HCT116 (cell line): ENCODE data around the gene SUOX. TPM values are rescaled to one million over a fixed set of nuclear protein-coding genes. Genes with fewer than 3 reads are reported as not detected.

Source experiments
- ATAC-seq: fragments of 200-7000 bp; cut with Tn5 transposase; 2 replicates; pipeline ENCODE4 v1.9.1; 2020; ENCODE audit warnings: mild to moderate bottlenecking, moderate library complexity
- BruUV-seq: library from RNA; stranded (reverse); fragments of 400-500 nt; replicated peaks from 2 replicates; lab custom pipeline; 2021; lab: Mats Ljungman, UMichigan
- CTCF ChIA-PET: fragments of 300-600 bp; sonication (Branson Sonifier 250); formaldehyde crosslinking; loops from one replicate; lab custom pipeline; 2021; ENCODE audit warnings: antibody characterized with exemption; lab: Charles Lee
- POLR2A ChIA-PET: fragments of 300-600, 350-600 bp; sonication (Branson Sonifier 250); formaldehyde crosslinking; loops from one replicate; lab custom pipeline; 2021; ENCODE audit warnings: antibody characterized with exemption; lab: Charles Lee
- RAD21 ChIA-PET, 2 experiments: fragments of 300-600 bp; sonication (Branson Sonifier 250); formaldehyde crosslinking; loops; one replicate each; lab custom pipeline; 2023; ENCODE audit warnings: low total read pairs in 2 of 2; ENCODE audit not compliant: uncharacterized antibody in 2 of 2, unreplicated experiment in 2 of 2, low non-redundant PET in 1 of 2; lab: Charles Lee
- DNase-seq: peaks from one replicate; pipeline ENCODE4 v3.0.0-alpha.2; 2010; ENCODE audit warnings: low read depth, low spot score
- H2AFZ ChIP-seq: fragments of 200-600 bp; shearing (Covaris generic), sonication (generic); 2 replicates; pipeline ENCODE4 v1.6.1; 2017; ENCODE audit warnings: low read depth, mixed run types, mixed read lengths, antibody characterized with exemption, low read length; ENCODE audit not compliant: poor library complexity, severe bottlenecking
- H3K27ac ChIP-seq: 2 replicates; pipeline ENCODE4 v1.5.1; 2012; ENCODE audit warnings: low read depth, low read length
- H3K27me3 ChIP-seq: fragments of 200-600 bp; sonication (generic); 2 replicates; pipeline ENCODE4 v1.6.1; 2016; ENCODE audit warnings: mixed run types, low read length, mixed read lengths; ENCODE audit not compliant: insufficient read depth
- H3K36me3 ChIP-seq, 2 experiments: fragments of 200-500 bp in 1 of 2; fragments of 200-600 bp in 1 of 2; sonication (Bioruptor generic) in 1 of 2; sonication (generic) in 1 of 2; 2 replicates each; pipeline versions ENCODE4 v1.5.1 to v1.6.1; 2014 to 2016; ENCODE audit warnings: low read length in 2 of 2, inconsistent platforms in 1 of 2, mixed read lengths in 1 of 2, mixed run types in 1 of 2; ENCODE audit not compliant: insufficient read depth in 2 of 2, control insufficient read depth in 1 of 2
- H3K4me1 ChIP-seq, 2 experiments: fragments of 200-600 bp in 1 of 2; sonication (generic) in 1 of 2; 2 replicates each; pipeline versions ENCODE4 v1.5.1 to v1.6.1; 2012 to 2017; ENCODE audit warnings: low read length in 2 of 2, inconsistent platforms in 1 of 2, mild to moderate bottlenecking in 1 of 2, mixed read lengths in 1 of 2, mixed run types in 1 of 2, moderate library complexity in 1 of 2; ENCODE audit not compliant: insufficient read depth in 2 of 2, control insufficient read depth in 1 of 2
- H3K4me2 ChIP-seq: fragments of 200-600 bp; sonication (generic); 2 replicates; pipeline ENCODE4 v1.6.1; 2017; ENCODE audit warnings: mixed run types, low read length, mixed read lengths
- H3K4me3 ChIP-seq, 2 experiments: fragments of 200-600 bp in 1 of 2; sonication (generic) in 1 of 2; replicated peaks in 1 of 2; 2 replicates each; pipeline ENCODE4 v1.5.1; 2011 to 2016; ENCODE audit warnings: low read length in 2 of 2, control low read depth in 1 of 2, low read depth in 1 of 2, mild to moderate bottlenecking in 1 of 2, mixed read lengths in 1 of 2, mixed run types in 1 of 2
- H3K79me2 ChIP-seq: fragments of 200-600 bp; sonication (generic); 2 replicates; pipeline ENCODE4 v1.6.1; 2017; ENCODE audit warnings: mild to moderate bottlenecking, mixed run types, low read length, moderate library complexity, mixed read lengths; ENCODE audit not compliant: insufficient read depth
- H3K9ac ChIP-seq: fragments of 200-600 bp; sonication (generic); 2 replicates; pipeline ENCODE4 v1.6.1; 2016; ENCODE audit warnings: low read length, mixed read lengths
- H3K9me2 ChIP-seq: fragments of 200-600 bp; sonication (generic), shearing (Covaris generic); 2 replicates; pipeline ENCODE4 v1.6.1; 2017; ENCODE audit warnings: mixed run types, mild to moderate bottlenecking, moderate library complexity; ENCODE audit not compliant: insufficient read depth
- H3K9me3 ChIP-seq, 2 experiments: fragments of 200-500 bp in 1 of 2; fragments of 200-600 bp in 1 of 2; sonication (Bioruptor generic) in 1 of 2; sonication (generic) in 1 of 2; 2 replicates each; pipeline ENCODE4 v1.6.1; 2014 to 2017; ENCODE audit warnings: low read length in 2 of 2, mixed read lengths in 2 of 2, inconsistent platforms in 1 of 2, low read depth in 1 of 2, mild to moderate bottlenecking in 1 of 2, mixed run types in 1 of 2, moderate library complexity in 1 of 2; ENCODE audit not compliant: control insufficient read depth in 1 of 2, insufficient read depth in 1 of 2
- H4K20me1 ChIP-seq: fragments of 200-600 bp; sonication (generic), shearing (Covaris generic); 2 replicates; pipeline ENCODE4 v1.6.1; 2017; ENCODE audit warnings: mixed run types, mild to moderate bottlenecking, moderate library complexity; ENCODE audit not compliant: insufficient read depth
- EZH2phosphoT487 ChIP-seq: fragments of 200-600 bp; IDR thresholded peaks from 2 replicates; pipeline ENCODE4 v1.6.1; 2018; ENCODE audit warnings: antibody characterized with exemption, borderline replicate concordance
- JUND ChIP-seq: IDR thresholded peaks from 2 replicates; pipeline ENCODE4 v1.6.1; 2012
- POLR2AphosphoS5 ChIP-seq: IDR thresholded peaks from 2 replicates; pipeline ENCODE4 v1.6.1; 2011; ENCODE audit warnings: mild to moderate bottlenecking, low read depth, low read length, moderate library complexity
- SIN3A ChIP-seq: IDR thresholded peaks from 2 replicates; pipeline ENCODE4 v1.6.1; 2012; ENCODE audit warnings: low read depth
- SP1 ChIP-seq: IDR thresholded peaks from 2 replicates; pipeline ENCODE4 v1.6.1; 2012; ENCODE audit warnings: low read depth
- SRF ChIP-seq: IDR thresholded peaks from 2 replicates; pipeline ENCODE4 v1.6.1; 2012; ENCODE audit warnings: low read depth
- YY1 ChIP-seq: IDR thresholded peaks from 2 replicates; pipeline ENCODE4 v1.6.1; 2011; ENCODE audit warnings: low read length, low read depth, moderate library complexity, mild to moderate bottlenecking; ENCODE audit not compliant: insufficient replicate concordance; ENCODE audit errors: extremely low read depth
- ZNF274 ChIP-seq: fragments of 200-500 bp; sonication (Bioruptor generic); IDR thresholded peaks from 2 replicates; pipeline ENCODE4 v1.6.1; 2014; ENCODE audit warnings: mild to moderate bottlenecking, low read depth, low read length, inconsistent platforms
- intact Hi-C: fragments of 100-400 bp; cut with micrococcal nuclease; formaldehyde crosslinking; loops from 2 replicates; pipeline ENCODE4 v1.10.0; 2022
- total RNA-seq: library from RNA; stranded (reverse); gene quantifications from one replicate; pipeline ENCODE4 v1.2.1, GENCODE V29; 2021; ENCODE audit not compliant: unreplicated experiment
- TF ChIP-seq, protein P1 (sequence below): IDR thresholded peaks from 2 replicates; pipeline ENCODE4 v1.6.1; 2012; ENCODE audit warnings: low read depth
- TF ChIP-seq, protein P2 (sequence below): IDR thresholded peaks from 2 replicates; pipeline ENCODE4 v1.6.1; 2012

The SUOX gene
- total RNA-seq, 1 experiment from 2014 or later: 18.0 TPM

DNA sequence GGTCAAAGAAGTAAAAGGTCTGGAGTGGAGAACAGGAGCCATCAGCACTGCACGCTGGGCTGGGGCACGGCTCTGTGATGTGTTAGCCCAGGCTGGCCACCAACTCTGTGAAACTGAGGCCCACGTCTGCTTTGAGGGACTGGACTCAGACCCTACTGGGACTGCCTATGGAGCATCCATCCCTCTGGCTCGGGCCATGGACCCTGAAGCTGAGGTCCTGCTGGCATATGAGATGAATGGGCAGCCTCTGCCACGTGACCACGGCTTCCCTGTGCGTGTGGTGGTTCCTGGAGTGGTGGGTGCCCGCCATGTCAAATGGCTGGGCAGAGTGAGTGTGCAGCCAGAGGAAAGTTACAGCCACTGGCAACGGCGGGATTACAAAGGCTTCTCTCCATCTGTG lies 7.1 kb downstream of the SUOX start:
- DNase-seq (no peak), ATAC-seq (no peak)
- no peaks in the 10 kb centered on the region for H4K20me1 ChIP-seq
- CTCF ChIA-PET: no interaction called here
- RAD21 ChIA-PET: no interaction called here
- no peaks in the 10 kb centered on the region for H3K9me2 ChIP-seq
- no peaks in the 10 kb centered on the region for H3K9me3 ChIP-seq
- H3K4me2 ChIP-seq: no peak overlapping the region
- TF ChIP-seq SP1 (no peak), YY1 (no peak), SIN3A (no peak), ZNF274 (no peak), JUND (no peak), POLR2AphosphoS5 (no peak), SRF (no peak), EZH2phosphoT487 (no peak)
- TF ChIP-seq, protein P1, sequence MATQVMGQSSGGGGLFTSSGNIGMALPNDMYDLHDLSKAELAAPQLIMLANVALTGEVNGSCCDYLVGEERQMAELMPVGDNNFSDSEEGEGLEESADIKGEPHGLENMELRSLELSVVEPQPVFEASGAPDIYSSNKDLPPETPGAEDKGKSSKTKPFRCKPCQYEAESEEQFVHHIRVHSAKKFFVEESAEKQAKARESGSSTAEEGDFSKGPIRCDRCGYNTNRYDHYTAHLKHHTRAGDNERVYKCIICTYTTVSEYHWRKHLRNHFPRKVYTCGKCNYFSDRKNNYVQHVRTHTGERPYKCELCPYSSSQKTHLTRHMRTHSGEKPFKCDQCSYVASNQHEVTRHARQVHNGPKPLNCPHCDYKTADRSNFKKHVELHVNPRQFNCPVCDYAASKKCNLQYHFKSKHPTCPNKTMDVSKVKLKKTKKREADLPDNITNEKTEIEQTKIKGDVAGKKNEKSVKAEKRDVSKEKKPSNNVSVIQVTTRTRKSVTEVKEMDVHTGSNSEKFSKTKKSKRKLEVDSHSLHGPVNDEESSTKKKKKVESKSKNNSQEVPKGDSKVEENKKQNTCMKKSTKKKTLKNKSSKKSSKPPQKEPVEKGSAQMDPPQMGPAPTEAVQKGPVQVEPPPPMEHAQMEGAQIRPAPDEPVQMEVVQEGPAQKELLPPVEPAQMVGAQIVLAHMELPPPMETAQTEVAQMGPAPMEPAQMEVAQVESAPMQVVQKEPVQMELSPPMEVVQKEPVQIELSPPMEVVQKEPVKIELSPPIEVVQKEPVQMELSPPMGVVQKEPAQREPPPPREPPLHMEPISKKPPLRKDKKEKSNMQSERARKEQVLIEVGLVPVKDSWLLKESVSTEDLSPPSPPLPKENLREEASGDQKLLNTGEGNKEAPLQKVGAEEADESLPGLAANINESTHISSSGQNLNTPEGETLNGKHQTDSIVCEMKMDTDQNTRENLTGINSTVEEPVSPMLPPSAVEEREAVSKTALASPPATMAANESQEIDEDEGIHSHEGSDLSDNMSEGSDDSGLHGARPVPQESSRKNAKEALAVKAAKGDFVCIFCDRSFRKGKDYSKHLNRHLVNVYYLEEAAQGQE: no peak
- TF ChIP-seq, protein P2, sequence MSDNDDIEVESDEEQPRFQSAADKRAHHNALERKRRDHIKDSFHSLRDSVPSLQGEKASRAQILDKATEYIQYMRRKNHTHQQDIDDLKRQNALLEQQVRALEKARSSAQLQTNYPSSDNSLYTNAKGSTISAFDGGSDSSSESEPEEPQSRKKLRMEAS: no peak
- POLR2A ChIA-PET: no interaction called here
- H3K36me3 ChIP-seq: peaks cover 2 to 14% of the 10 kb centered on the region in 2 experiments; a peak in 1 of 4 replicates
- H3K27ac ChIP-seq: no peak overlapping the region
- H3K27me3 ChIP-seq: no peaks in the 10 kb centered on the region
- H3K4me3 ChIP-seq: no peak overlapping the region
- intact Hi-C loops: no loop called here
- no peak overlapping the region for H2AFZ ChIP-seq
- no TSS peak for BruUV-seq
- H3K9ac ChIP-seq: no peak overlapping the region
- H3K4me1 ChIP-seq: peaks cover 10 to 21% of the 10 kb centered on the region in 2 experiments
- no peaks in the 10 kb centered on the region for H3K79me2 ChIP-seq
